GM12892 (cell line): ENCODE measurements around the gene SLC12A3.
"Not testable (repeated sequence)": the region's sequence is repeated elsewhere in the genome, so short reads cannot be mapped to it uniquely, and the experiment has no call there.

Experiments used
- DNase-seq: peaks from one replicate; pipeline ENCODE4 v3.0.0; 2011; ENCODE audit not compliant: insufficient read length
- FAIRE-seq: peaks from 2 replicates; lab custom pipeline; 2011; peaks lifted over from hg19 to GRCh38; lab: Jason Lieb, UNC
- POLR2A ChIP-seq: IDR thresholded peaks from 2 replicates; pipeline ENCODE4 v1.6.1; 2011; ENCODE audit warnings: low read depth, low read length, control low read depth
- POLR2AphosphoS5 ChIP-seq: IDR thresholded peaks from 2 replicates; pipeline ENCODE4 v1.6.1; 2011; ENCODE audit warnings: low read depth, low read length, control low read depth
- TAF1 ChIP-seq: IDR thresholded peaks from 2 replicates; pipeline ENCODE4 v1.6.1; 2011; ENCODE audit warnings: low read depth, mild to moderate bottlenecking, control low read depth, low read length, borderline replicate concordance

The SLC12A3 gene

GRCh38 chr16:56921571-56921970, 56.6 kb downstream of the SLC12A3 start:
- DNase-seq: no peak
- no peak for FAIRE-seq
- TF ChIP-seq POLR2A (no peak), POLR2AphosphoS5 (no peak), TAF1 (no peak)

DNA sequence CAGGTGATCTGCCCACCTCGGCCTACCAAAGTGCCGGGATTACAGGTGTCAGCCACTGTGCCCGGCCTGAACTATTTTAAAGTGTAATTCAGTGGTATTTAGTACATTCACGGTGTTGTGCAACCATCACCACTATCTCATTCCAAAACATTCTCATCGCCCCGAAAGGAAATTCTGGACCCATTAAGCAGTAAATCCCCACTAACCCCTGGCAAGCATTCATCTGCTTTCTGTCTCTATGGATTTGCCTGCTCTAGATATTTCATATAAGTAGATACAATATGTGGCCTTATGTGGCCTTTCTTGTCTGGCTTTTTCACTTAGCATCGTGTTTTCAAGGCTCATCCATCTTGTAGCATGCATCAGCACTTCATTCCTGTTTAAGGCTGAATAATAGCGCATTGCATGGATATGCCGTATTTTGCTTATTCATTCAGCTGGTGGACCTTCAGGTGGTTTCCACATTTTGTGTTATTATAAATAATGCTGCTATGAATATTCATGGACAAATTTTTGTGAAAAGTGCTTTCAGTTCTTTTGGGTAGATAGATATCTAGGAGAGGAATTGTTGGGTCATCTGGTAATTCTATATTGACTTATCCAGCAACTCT, 58.6 kb downstream of the SLC12A3 start:
- DNase-seq (no peak), FAIRE-seq (no peak)
- TF ChIP-seq TAF1: no peak
- TF ChIP-seq POLR2A: no peak
- TF ChIP-seq POLR2AphosphoS5: no peak

- DNase-seq (no peak), FAIRE-seq (no peak)
- TF ChIP-seq TAF1: no peak
- no peak for TF ChIP-seq POLR2AphosphoS5
- TF ChIP-seq POLR2A: no peak
Observed at GRCh38 chr16:56927471-56927870, 62.5 kb downstream of the SLC12A3 start.

- FAIRE-seq (no peak), DNase-seq (no peak)
- no peak for TF ChIP-seq POLR2AphosphoS5
Observed at GRCh38 chr16:56929639-56930038, 64.6 kb downstream of the SLC12A3 start.

DNA sequence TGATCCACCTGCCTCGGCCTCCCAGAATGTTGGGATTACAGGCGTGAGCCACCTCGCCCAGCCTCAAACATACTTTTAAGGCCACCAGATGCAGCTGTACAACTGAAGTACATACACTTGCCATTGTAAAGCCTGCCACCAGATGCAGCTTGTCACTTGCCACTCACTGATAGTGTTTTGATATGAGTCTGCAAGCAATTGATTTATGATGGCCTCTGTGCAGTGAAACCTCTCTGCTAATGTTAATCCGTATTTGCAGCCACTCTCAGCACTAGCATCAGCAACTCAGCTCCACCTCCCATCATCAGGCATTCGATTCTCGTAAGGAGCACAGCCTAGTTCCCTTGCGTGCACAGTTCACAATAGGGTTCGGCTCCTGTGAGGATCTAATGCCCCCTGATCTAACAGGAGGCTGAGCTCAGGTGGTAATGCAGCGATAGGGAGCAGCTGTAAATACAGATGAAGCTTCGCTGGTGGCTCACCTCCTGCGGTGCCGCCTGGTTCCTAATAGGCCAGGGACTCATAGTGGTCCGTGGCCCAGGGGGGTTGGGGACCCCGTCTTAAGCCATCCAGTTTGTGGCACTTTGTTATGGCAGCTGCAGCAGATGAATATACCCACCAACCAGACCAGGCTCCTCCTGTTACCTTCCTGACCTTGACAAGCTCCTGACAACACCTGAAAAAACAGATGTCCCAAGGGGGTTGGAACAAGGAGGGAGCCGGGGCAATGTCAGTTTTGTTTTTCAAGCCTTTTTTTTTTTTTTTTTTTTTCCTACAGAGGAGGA, 65.7 kb downstream of the SLC12A3 start:
- TF ChIP-seq POLR2A (no peak), POLR2AphosphoS5 (no peak), TAF1 (no peak)
- DNase-seq (no peak), FAIRE-seq (peak; percentile 89)

GRCh38 chr16:56931271-56931891, 66.4 kb downstream of the SLC12A3 start:
- FAIRE-seq: peak; percentile 9
- peak; percentile 58 for DNase-seq
- TF ChIP-seq POLR2A: no peak
- TF ChIP-seq POLR2AphosphoS5: no peak
- TF ChIP-seq TAF1: no peak

GRCh38 chr16:56931892-56932720, 67.1 kb downstream of the SLC12A3 start, which contains the start of gene HERPUD1:
TSS of gene HERPUD1 (plus strand) at chr16:56932142. CDS start at chr16:56932245, 103 bp downstream.
- TF ChIP-seq POLR2A (peak; percentile 99), POLR2AphosphoS5 (peak; percentile 97), TAF1 (peak; percentile 96)

DNA sequence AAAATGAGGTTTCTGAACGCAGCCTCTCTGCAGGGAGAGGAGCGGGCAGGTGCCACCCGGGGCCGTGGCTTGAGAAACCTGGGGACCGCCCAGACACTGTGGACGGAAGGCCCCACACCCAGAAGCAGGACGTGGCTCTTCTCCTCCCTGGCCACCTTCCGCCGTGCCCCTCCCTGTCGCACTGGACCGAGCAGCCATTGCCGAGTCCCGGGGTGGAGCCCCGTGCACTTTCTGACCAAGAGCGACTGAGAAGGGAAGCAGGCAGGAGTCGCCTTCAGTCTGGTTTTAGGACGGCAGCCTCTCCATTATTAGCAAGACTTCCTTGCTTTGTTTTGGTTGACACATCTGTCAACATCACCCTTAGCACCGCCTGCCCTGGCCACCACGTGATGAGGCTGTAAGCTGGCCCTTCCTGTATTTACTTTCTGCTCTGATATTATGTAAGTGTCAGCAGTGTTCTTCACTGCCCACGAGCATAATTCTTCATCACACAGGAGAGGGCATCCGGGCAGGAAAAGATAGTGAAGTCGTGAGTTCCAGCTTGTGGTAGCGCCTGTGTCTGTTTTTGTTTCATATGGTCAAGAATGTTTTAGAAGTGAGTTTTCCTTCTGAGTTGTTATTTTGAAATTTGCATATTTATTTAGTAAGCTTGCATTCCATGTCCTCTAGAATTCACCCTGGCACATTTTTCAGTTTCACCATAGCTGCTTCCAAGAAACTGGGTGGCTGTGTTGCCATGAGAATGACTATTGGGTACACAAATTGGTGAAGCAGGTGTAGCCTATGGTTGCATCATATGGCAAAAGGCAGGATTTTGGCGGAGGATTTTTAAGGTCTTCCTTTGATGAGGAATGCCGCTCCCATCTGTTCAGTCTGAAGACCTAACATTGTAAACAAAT, 68.0 kb downstream of the SLC12A3 start:
- no peak for FAIRE-seq
- TF ChIP-seq POLR2A (peak; percentile 45; the same call in 1 of the 2 replicates), POLR2AphosphoS5 (0 out of 2 replicates have a peak, but pooled peaks have one; percentile 31), TAF1 (peak; percentile 23; the same call in 1 of the 2 replicates)
- no peak for DNase-seq

More at GRCh38 chr16:56931892-56932720, 67.1 kb downstream of the SLC12A3 start, which contains the start of gene HERPUD1:
- peak; percentile 98 for DNase-seq
- FAIRE-seq: peak; percentile 95

- no peak; the same call in 1 of the 2 replicates for TF ChIP-seq POLR2AphosphoS5
- no peak for TF ChIP-seq POLR2A
- no peak for TF ChIP-seq TAF1
- DNase-seq (no peak), FAIRE-seq (no peak)
Observed at GRCh38 chr16:56933828-56934598, 69.0 kb downstream of the SLC12A3 start.

DNA sequence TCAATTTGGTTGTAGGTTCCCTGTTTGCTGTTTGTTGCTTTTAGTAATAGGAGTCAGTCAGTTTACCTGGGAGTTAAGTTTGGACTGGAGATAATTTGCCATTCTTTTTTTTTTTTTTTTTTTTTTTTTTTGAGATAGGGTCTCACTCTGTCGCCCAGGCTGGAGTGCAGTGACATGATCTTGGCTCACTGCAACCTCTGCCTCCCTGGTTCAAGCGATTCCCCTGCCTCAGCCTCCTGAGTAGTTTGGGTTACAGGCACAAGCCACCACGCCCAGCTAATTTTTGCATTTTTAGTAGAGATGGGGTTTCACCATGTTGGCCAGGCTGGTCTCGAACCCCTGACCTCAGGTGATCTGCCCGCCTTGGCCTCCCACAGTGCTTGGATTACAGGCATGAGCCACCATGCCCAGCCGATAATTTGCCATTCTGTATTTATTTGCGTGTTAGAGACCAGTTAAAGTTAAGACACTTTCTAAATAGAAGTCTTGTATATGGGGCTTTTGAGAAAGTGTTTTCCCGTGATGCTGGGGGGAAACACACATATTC, 69.7 kb downstream of the SLC12A3 start:
- peak; percentile 17 for FAIRE-seq

More for the DNA sequence above, 69.7 kb downstream of the SLC12A3 start:
- DNase-seq: not testable (repeated sequence)
